ENCODE results near the gene CDC5L.

- TF ChIP-seq CTCF (IDR thresholded peaks at IDR 0.05; ENCODE audit: low read length) (no peak), EZH2 (IDR thresholded peaks at IDR 0.05; ENCODE audit: borderline replicate concordance, low read length) (no peak)
Measured at GRCh38 chr6:44432227-44432626, 44.7 kb downstream of the CDC5L start.

Measured in OCI-LY1 (cell line).